HL-60 (cell line): Measurements from ENCODE around the gene P3H3.

Experiments
- DNase-seq, 2 experiments: peaks; one replicate each; pipeline ENCODE4 v3.0.0-alpha.2; 2010 to 2020; ENCODE audit warnings: low read depth in 1 of 2, low spot score in 1 of 2
- H3K27ac ChIP-seq: fragments of 250-450 bp; sonication (Bioruptor Pico); replicated peaks from 2 replicates; pipeline ENCODE4 v1.5.1; 2020; ENCODE audit warnings: mild to moderate bottlenecking, moderate library complexity
- H3K27me3 ChIP-seq: fragments of 250-450 bp; sonication (Bioruptor Pico); 2 replicates; pipeline ENCODE4 v1.5.1; 2021; ENCODE audit warnings: mild to moderate bottlenecking, moderate library complexity; ENCODE audit not compliant: insufficient read depth, poor library complexity, severe bottlenecking
- H3K4me3 ChIP-seq: replicated peaks from 2 replicates; pipeline ENCODE4 v1.5.1; 2011; ENCODE audit warnings: mild to moderate bottlenecking, control low read depth, low read length; ENCODE audit not compliant: insufficient read depth
- GABPA ChIP-seq: IDR thresholded peaks from 2 replicates; pipeline ENCODE4 v1.6.1; 2012; ENCODE audit warnings: low read depth
- POLR2AphosphoS5 ChIP-seq: IDR thresholded peaks from 2 replicates; pipeline ENCODE4 v1.6.1; 2012; ENCODE audit warnings: low read depth
- SPI1 ChIP-seq: IDR thresholded peaks from 2 replicates; pipeline ENCODE4 v1.6.1; 2012; ENCODE audit warnings: low read depth, mild to moderate bottlenecking, borderline replicate concordance
- TF ChIP-seq, protein P1 (sequence below): IDR thresholded peaks from one replicate; pipeline ENCODE4 v1.5.1; 2011; ENCODE audit warnings: low read length, control low read depth, inconsistent platforms; ENCODE audit not compliant: insufficient read depth
- TF ChIP-seq, protein P2 (sequence below): IDR thresholded peaks from 2 replicates; pipeline ENCODE4 v1.6.1; 2012; ENCODE audit warnings: low read depth; ENCODE audit not compliant: insufficient replicate concordance

The P3H3 gene

DNA sequence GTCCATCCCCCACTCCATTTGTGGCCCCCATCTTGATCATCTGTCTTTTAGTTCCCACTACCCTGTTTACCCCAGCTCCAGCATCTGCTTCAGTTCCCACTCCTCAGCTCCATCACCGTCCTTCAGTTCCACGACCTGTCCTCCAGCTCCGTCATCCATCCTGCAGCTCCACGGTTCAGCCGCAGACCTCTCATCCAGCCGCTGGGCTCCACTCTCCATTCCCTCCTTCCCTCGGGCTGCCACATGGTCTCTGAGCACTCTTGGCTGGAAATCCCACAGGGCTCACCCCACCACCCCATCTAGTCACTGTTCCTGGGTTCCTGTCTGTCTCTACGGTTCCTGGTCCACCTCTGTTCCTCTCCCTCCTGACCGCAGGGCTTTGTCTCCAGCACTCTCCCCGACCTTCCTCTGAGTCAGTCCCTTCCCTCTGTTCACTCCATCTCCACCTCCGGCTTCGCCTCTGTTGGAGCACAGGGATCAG is 3.3 kb upstream of the P3H3 start:
- DNase-seq: no peak
- no peak overlapping the region for H3K27ac ChIP-seq
- TF ChIP-seq, protein P1, sequence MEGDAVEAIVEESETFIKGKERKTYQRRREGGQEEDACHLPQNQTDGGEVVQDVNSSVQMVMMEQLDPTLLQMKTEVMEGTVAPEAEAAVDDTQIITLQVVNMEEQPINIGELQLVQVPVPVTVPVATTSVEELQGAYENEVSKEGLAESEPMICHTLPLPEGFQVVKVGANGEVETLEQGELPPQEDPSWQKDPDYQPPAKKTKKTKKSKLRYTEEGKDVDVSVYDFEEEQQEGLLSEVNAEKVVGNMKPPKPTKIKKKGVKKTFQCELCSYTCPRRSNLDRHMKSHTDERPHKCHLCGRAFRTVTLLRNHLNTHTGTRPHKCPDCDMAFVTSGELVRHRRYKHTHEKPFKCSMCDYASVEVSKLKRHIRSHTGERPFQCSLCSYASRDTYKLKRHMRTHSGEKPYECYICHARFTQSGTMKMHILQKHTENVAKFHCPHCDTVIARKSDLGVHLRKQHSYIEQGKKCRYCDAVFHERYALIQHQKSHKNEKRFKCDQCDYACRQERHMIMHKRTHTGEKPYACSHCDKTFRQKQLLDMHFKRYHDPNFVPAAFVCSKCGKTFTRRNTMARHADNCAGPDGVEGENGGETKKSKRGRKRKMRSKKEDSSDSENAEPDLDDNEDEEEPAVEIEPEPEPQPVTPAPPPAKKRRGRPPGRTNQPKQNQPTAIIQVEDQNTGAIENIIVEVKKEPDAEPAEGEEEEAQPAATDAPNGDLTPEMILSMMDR: no peak
- no peak for TF ChIP-seq GABPA
- TF ChIP-seq SPI1: no peak
- H3K27me3 ChIP-seq: peaks cover 33% of the 10 kb centered on the region
- H3K4me3 ChIP-seq: no peak overlapping the region

DNA sequence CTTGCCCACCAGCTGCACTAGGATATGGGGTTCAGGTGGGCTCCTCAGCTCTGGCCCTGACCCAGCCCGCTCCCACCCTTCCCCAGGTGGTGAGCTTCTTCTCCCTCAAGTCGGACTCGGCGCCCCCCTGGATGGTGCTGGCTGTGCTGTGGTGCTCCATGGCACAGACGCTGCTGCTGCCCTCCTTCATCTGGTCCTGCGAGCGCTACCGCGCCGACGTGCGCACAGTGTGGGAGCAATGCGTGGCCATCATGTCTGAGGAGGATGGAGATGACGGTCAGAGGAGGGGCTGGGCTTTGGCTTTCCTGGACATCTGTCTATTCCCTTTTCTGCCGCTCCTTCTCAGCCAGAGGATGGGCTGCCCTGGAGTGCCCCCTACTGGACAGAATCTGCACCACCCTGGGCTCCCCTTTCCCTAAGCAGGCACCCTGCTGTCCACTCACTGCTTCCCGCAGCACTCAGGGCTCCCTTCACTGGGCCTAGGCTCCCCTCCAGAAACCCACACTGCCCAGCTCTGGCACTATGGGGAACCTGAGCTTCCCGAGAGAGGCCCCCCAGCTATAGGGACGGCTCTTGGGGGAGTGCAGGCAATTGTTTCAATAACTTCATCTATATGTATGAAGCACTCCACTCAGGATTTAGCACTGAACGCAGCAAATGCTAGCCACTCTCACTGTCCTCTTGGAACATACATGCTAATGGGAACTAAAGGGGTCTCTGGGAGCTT is 2.6 kb upstream of the P3H3 start:
- TF ChIP-seq POLR2AphosphoS5: no peak
- TF ChIP-seq, protein P1: peak; percentile 96
- Histone ChIP-seq H3K27ac (no peak overlapping the region), H3K4me3 (no peak overlapping the region), H3K27me3 (peaks cover 33% of the 10 kb centered on the region)
- DNase-seq: peak; percentile 67 to 82

DNA sequence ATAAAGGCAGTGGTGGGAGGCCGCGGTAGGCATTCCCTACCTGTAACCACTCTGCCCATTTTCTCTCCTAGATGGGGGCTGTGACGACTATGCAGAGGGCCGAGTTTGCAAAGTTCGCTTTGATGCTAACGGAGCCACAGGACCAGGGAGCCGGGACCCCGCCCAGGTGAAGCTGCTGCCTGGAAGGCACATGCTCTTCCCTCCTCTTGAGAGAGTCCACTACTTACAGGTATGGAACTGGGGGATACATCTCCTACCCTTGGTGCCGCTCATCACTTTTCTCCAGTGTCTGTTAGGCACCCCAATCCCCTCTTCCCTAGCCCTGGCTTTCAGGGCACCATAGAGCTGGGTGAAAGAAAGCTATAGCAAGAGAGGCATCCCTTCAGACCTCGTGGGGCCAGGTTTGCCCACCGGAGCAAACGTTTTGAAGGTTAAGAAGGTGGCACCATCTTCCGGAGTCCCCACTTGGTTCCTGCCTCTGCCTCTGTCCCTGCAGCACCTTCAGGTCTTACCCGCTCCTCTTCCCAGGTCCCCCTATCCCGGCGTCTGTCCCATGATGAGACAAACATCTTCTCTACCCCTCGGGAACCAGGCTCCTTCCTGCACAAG is 2.0 kb upstream of the P3H3 start:
- H3K4me3 ChIP-seq: no peak overlapping the region
- TF ChIP-seq GABPA (no peak), POLR2AphosphoS5 (no peak), SPI1 (no peak)
- TF ChIP-seq, protein P2, sequence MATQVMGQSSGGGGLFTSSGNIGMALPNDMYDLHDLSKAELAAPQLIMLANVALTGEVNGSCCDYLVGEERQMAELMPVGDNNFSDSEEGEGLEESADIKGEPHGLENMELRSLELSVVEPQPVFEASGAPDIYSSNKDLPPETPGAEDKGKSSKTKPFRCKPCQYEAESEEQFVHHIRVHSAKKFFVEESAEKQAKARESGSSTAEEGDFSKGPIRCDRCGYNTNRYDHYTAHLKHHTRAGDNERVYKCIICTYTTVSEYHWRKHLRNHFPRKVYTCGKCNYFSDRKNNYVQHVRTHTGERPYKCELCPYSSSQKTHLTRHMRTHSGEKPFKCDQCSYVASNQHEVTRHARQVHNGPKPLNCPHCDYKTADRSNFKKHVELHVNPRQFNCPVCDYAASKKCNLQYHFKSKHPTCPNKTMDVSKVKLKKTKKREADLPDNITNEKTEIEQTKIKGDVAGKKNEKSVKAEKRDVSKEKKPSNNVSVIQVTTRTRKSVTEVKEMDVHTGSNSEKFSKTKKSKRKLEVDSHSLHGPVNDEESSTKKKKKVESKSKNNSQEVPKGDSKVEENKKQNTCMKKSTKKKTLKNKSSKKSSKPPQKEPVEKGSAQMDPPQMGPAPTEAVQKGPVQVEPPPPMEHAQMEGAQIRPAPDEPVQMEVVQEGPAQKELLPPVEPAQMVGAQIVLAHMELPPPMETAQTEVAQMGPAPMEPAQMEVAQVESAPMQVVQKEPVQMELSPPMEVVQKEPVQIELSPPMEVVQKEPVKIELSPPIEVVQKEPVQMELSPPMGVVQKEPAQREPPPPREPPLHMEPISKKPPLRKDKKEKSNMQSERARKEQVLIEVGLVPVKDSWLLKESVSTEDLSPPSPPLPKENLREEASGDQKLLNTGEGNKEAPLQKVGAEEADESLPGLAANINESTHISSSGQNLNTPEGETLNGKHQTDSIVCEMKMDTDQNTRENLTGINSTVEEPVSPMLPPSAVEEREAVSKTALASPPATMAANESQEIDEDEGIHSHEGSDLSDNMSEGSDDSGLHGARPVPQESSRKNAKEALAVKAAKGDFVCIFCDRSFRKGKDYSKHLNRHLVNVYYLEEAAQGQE: no peak
- TF ChIP-seq, protein P1: no peak
- no peak overlapping the region for H3K27ac ChIP-seq
- peaks cover 33% of the 10 kb centered on the region for H3K27me3 ChIP-seq
- DNase-seq: no peak

DNA sequence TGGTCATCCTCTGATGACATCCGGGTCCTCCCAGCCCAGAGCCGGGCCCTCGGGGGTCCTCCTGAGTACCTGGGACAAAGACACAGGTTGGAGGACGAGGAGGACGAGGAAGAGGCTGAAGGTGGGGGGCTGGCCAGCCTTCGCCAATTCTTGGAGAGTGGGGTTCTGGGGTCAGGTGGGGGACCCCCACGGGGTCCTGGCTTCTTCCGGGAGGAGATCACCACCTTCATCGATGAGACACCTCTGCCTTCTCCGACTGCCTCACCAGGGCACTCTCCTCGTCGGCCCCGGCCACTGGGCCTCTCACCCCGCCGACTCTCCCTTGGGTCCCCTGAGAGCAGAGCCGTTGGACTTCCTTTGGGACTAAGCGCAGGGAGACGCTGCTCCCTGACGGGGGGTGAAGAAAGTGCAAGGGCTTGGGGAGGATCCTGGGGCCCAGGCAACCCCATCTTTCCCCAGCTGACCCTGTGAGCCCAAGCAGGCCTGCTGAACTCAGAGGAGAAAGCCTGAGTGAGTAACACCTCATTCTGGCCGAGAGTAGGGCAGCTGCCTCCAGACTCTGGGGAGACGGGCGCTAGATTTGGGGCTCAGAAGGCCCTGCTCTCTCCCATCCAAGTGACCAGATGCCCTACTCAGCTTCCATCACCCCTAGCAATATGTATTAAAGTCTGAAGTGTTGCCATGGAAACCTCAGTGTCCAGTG is 1.3 kb upstream of the P3H3 start:
- H3K4me3 ChIP-seq: no peak overlapping the region
- no peak for DNase-seq
- H3K27me3 ChIP-seq: peaks cover 31% of the 10 kb centered on the region
- no peak overlapping the region for H3K27ac ChIP-seq
- TF ChIP-seq GABPA (no peak), POLR2AphosphoS5 (no peak), SPI1 (no peak)
- TF ChIP-seq, protein P2: no peak
- TF ChIP-seq, protein P1: no peak
